Right renal pelvis (tissue), 4 donors: ENCODE results near the gene TEKT2. TPM values are rescaled to one million over a fixed set of nuclear protein-coding genes. Genes with fewer than 3 reads are reported as not detected.
A peak's percentile ranks its signal among the peaks of the same experiment; 100 is the strongest.

Experiments
- DNase-seq, 4 donors: peaks; one replicate each; pipeline ENCODE4 v3.0.0-alpha.2; 2013; ENCODE audit warnings: low read depth in 4 of 4, low spot score in 3 of 4, missing footprints in 1 of 4
- polyA plus RNA-seq, 4 donors: library from polyadenylated mRNA; unstranded; fragments of 120-200 nt; gene quantifications; one replicate each; pipeline ENCODE4 v1.2.1, GENCODE V29; 2013; ENCODE audit not compliant: insufficient read length in 4 of 4

Gene TEKT2
- polyA plus RNA-seq, 4 donors = 9.8 to 12.0 (median 10.6) TPM

- DNase-seq = no peak
Measured at GRCh38 chr1:36126005-36126716, 42.3 kb downstream of the TEKT2 start.

DNA sequence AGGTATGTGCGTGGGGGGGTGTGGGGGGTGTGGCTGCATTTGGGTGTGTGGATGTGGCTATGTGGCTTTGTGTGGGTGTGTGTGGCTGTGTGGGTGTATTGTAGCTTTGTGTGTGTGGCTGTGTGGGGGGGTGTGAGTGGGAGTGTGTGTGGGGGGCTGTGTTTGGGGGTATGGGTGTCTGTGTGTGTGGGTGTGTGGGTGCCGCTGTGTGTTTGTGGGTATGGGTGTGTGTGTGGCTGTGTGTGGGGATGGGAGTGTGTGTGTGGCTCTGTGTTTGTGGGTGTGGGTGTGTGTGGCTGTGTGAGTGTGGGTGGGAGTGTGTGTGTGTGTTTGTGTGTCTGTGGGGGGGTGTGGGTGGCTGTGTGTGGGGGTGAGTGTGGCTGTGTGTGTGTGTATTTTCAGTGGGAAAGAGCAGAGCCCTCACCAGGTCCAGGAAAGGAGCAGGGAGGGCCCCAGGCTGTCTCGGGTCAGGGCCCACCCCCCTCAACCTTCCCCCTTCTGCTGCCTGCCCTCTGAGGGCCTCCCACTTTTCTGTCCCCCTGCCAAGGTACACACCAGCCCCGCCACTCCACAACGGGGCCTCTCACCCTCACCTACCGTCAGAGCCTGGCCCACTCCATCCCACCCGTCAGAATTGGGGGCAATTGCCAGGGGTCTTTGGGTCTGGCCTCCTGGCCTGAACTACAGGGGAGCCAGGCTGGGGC is 43.1 kb downstream of the TEKT2 start:
- no peak for DNase-seq

DNA sequence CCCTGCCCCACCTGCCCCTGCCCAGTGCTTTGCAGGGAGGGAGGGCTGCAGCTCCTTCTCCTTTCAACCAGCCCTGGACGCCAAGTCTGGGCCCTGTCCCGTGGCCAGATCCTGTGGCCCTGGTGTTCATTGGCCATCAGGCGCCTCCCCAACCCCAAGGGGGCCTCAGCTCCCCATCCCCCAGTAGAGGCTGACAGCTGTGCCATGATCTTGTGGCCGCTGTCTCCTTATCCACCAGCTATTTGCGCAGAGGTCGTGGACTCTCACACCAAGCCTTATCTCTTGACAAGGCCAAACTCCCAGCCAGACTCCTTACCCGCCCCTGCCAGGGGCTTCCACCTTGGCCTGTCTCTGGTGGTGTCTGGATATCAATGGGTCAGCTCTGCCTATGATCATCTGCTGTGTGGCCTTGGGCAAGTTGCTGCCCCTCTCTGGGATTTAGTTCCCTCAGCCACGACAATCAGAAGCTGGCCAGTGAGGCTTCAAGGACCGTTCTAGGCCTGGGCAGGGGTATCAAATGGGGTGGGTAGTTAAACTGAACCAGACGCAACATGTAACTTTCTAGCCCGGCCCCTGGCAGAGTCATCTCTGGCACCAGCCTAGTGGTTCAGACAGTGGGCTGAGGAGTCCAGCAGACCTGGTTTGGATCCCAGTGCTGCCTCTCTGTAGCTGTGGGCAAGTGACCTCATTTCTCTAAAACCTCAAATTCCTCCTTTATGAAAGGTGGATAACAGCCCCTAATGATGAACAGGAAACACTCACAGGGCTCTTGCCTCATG is 44.4 kb downstream of the TEKT2 start:
- DNase-seq = no peak

DNA sequence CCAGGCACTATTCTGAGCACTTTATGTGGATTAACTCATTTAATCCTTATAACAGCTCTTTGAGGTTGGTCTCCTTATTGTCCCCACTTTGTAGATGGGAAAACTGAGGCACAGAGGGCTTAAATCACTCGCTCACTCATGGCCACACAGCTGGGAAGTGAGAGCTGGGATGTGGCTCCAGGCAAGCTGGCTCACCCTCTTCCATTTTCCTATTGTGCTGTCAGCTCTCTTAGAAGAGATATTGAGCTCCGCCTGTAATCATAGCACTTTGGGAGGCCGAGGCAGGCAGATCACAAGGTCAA is 45.0 kb downstream of the TEKT2 start:
- no peak for DNase-seq

DNA sequence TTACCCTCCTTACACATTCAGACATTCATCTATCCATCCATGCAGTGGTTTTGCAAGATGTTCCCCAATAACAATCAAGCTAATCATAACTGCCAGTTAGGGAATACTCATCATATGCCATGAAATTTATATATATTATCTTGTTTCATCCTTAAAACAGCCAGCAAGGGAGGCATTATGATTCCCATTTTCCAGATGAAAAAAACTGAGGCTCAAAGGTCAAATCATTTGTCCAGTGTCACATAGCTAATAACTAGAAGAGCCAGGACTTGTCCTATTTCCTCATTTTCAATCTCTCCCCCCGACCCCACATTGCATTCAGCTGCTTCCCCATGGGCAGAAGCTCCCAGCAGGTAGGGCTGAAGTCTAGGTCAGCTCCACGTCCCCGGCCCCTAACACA is 48.1 kb downstream of the TEKT2 start:
- no peak for DNase-seq

DNA sequence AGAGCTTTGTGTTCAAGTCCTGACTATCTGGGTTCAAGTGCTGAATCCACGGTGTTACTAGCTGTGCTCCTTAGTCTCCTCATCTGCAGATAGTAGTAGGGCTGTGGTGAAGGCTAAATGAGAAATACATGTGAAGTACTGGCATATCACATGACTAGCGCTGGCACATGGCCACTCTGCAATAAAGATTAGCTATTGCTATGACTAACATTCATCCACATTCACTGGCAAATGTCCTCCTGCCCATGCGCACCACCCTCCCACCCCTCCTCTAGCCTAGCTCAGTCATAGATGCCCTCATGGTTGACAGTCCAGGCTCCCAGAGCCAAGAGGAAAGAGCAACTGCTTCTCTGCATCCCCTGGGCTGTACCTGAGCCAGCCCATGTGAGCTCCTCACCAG is 49.6 kb downstream of the TEKT2 start:
- no peak for DNase-seq

- DNase-seq = no peak
Measured at GRCh38 chr1:36134031-36134430, 50.1 kb downstream of the TEKT2 start.

- DNase-seq = peak in 1 of 4 donors; percentile 56
Measured at GRCh38 chr1:36134505-36135329, 50.8 kb downstream of the TEKT2 start.

DNA sequence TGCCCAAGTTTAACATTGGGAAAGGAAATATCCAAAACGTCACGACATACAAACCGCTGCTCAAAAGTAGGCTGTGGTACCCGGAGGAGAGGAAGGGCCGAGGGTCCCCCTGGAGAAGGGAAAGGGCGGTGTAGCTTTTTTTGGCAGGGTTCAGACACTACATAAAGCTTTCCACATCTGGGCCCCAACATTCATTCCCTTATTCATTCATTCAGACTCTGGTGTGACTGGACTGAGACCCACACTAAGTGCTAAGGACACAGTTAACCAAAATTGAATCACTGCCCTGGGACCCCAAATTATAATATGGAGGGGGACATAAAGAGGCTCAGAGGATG is 51.4 kb downstream of the TEKT2 start:
- DNase-seq = no peak

- no peak for DNase-seq
Measured at GRCh38 chr1:36135796-36136195, 51.9 kb downstream of the TEKT2 start.

GRCh38 chr1:36136535-36136934 is 52.6 kb downstream of the TEKT2 start:
- DNase-seq = no peak

- no peak for DNase-seq
Measured at GRCh38 chr1:36137226-36137625, 53.3 kb downstream of the TEKT2 start.

- no peak for DNase-seq
Measured at GRCh38 chr1:36137776-36138175, 53.9 kb downstream of the TEKT2 start.

Other genes with a start within 250 kb of the TEKT2 start
- 10 to 100 TPM; 17.1 to 17.8 (median 17.4) TPM for gene AGO1, start 200.9 kb upstream of the TEKT2 start, polyA plus RNA-seq
- 10 to 100 TPM; 11.1 to 13.2 (median 12.1) TPM for gene AGO3, start 153.0 kb upstream of the TEKT2 start, polyA plus RNA-seq
- 10 to 100 TPM; 31.6 to 38.0 (median 33.2) TPM for gene ADPRS, start 4.8 kb downstream of the TEKT2 start, polyA plus RNA-seq
- gene COL8A2, start 41.1 kb downstream of the TEKT2 start, polyA plus RNA-seq = 1 to 10 TPM; 1.4 to 3.8 (median 1.9) TPM
- 10 to 100 TPM; 62.1 to 66.6 (median 66.3) TPM for gene TRAPPC3, start 65.4 kb downstream of the TEKT2 start, polyA plus RNA-seq
- 10 to 100 TPM; 58.6 to 63.8 (median 63.1) TPM for gene MAP7D1, start 72.1 kb downstream of the TEKT2 start, polyA plus RNA-seq
- gene THRAP3, start 140.3 kb downstream of the TEKT2 start, polyA plus RNA-seq = 100 to 1,000 TPM; 122 to 147 (median 139) TPM
- 10 to 100 TPM; 21.4 to 26.2 (median 25.1) TPM for gene SH3D21, start 222.3 kb downstream of the TEKT2 start, polyA plus RNA-seq
- 100 to 1,000 TPM in 1 of 4 donors, 10 to 100 TPM in 3; 45.4 to 124 (median 57.3) TPM for gene EVA1B, start 239.6 kb downstream of the TEKT2 start, polyA plus RNA-seq